A549 (cell line): ENCODE results near the gene CPS1. TPM values are rescaled to one million over a fixed set of nuclear protein-coding genes. Genes with fewer than 3 reads are reported as not detected.

Source experiments
- ATOH8 ChIP-seq: fragments of 250-450 bp; sonication (Bioruptor Pico); IDR thresholded peaks from 2 replicates; pipeline ENCODE4 v1.5.0; 2020; ENCODE audit warnings: low read depth, mild to moderate bottlenecking, moderate library complexity
- BHLHE40 ChIP-seq: IDR thresholded peaks from 2 replicates; pipeline ENCODE4 v1.6.1; 2012; ENCODE audit warnings: low read depth, low read length, inconsistent platforms
- CBX8 ChIP-seq: fragments of 200-600 bp; sonication (generic); IDR thresholded peaks from 2 replicates; pipeline ENCODE4 v1.6.1; 2016
- CHD4 ChIP-seq: fragments of 200-600 bp; sonication (generic); IDR thresholded peaks from 2 replicates; pipeline ENCODE4 v1.6.1; 2016; ENCODE audit warnings: antibody characterized with exemption, mild to moderate bottlenecking, borderline replicate concordance
- CTCF ChIP-seq: fragments of >200 bp; sonication (Bioruptor Twin); formaldehyde crosslinking; IDR thresholded peaks from 3 replicates; pipeline ENCODE4 v1.5.1; 2016
- E2F6 ChIP-seq: IDR thresholded peaks from 2 replicates; pipeline ENCODE4 v1.6.1; 2012; ENCODE audit warnings: low read depth, borderline replicate concordance
- EHMT2 ChIP-seq: fragments of 200-600 bp; sonication (generic); IDR thresholded peaks from 2 replicates; pipeline ENCODE4 v1.6.1; 2016; ENCODE audit warnings: antibody characterized with exemption, low read depth, mild to moderate bottlenecking, moderate library complexity
- ELK1 ChIP-seq: fragments of 150-350 bp; IDR thresholded peaks from 2 replicates; pipeline ENCODE4 v1.6.1; 2014; ENCODE audit warnings: low read depth, mild to moderate bottlenecking, low read length
- EP300 ChIP-seq, 2 experiments: fragments of >200 bp; sonication (Bioruptor Twin); formaldehyde crosslinking; IDR thresholded peaks; 2 replicates in 1 of 2; 3 replicates in 1 of 2; pipeline ENCODE4 v1.6.1; 2016 to 2017
- FOSB ChIP-seq: fragments of 250-450 bp; sonication (Bioruptor Pico); IDR thresholded peaks from 2 replicates; pipeline ENCODE4 v1.5.0; 2020; ENCODE audit warnings: mild to moderate bottlenecking, moderate library complexity
- FOXS1 ChIP-seq: fragments of 250-450 bp; sonication (Bioruptor Pico); IDR thresholded peaks from 2 replicates; pipeline ENCODE4 v1.5.0; 2020; ENCODE audit warnings: mild to moderate bottlenecking, moderate library complexity
- GATA3 ChIP-seq: IDR thresholded peaks from 2 replicates; pipeline ENCODE4 v1.6.1; 2012; ENCODE audit warnings: borderline replicate concordance
- HDAC2 ChIP-seq: fragments of 200-600 bp; sonication (generic); IDR thresholded peaks from 2 replicates; pipeline ENCODE4 v1.6.1; 2016
- HES2 ChIP-seq: fragments of >200 bp; sonication (Bioruptor Twin); formaldehyde crosslinking; IDR thresholded peaks from 2 replicates; pipeline ENCODE4 v1.6.1; 2016
- HEYL ChIP-seq: fragments of 250-450 bp; sonication (Bioruptor Pico); IDR thresholded peaks from 2 replicates; pipeline ENCODE4 v1.8.0; 2021; ENCODE audit warnings: mild to moderate bottlenecking, moderate library complexity
- HMGXB4 ChIP-seq: fragments of 250-450 bp; sonication (Bioruptor Pico); IDR thresholded peaks from 2 replicates; pipeline ENCODE4 v1.5.0; 2021; ENCODE audit warnings: mild to moderate bottlenecking, moderate library complexity, borderline replicate concordance
- HOXB13 ChIP-seq: fragments of 250-450 bp; sonication (Bioruptor Pico); IDR thresholded peaks from 2 replicates; pipeline ENCODE4 v1.5.0; 2020; ENCODE audit warnings: low read depth, mild to moderate bottlenecking, moderate library complexity
- HOXB5 ChIP-seq: fragments of 250-450 bp; sonication (Bioruptor Pico); IDR thresholded peaks from 2 replicates; pipeline ENCODE4 v1.5.0; 2020; ENCODE audit warnings: mild to moderate bottlenecking, moderate library complexity
- JUNB ChIP-seq: fragments of >200 bp; sonication (Bioruptor Twin); formaldehyde crosslinking; IDR thresholded peaks from 2 replicates; pipeline ENCODE4 v1.6.1; 2016
- KDM1A ChIP-seq: fragments of 200-600 bp; sonication (generic); IDR thresholded peaks from 2 replicates; pipeline ENCODE4 v1.6.1; 2016; ENCODE audit warnings: low read depth, mild to moderate bottlenecking
- MAFK ChIP-seq: fragments of 450-650 bp; IDR thresholded peaks from 2 replicates; pipeline ENCODE4 v1.6.1; 2014; ENCODE audit not compliant: partially characterized antibody
- MAX ChIP-seq: IDR thresholded peaks from 2 replicates; pipeline ENCODE4 v1.6.1; 2012
- MAZ ChIP-seq: fragments of 150-350 bp; IDR thresholded peaks from 2 replicates; pipeline ENCODE4 v1.6.1; 2014; ENCODE audit warnings: antibody characterized with exemption, low read depth, low read length, borderline replicate concordance
- MYC ChIP-seq: IDR thresholded peaks from 2 replicates; pipeline ENCODE4 v1.6.1; 2012; ENCODE audit warnings: mild to moderate bottlenecking, inconsistent platforms, low read length, improper control_type of control experiment, borderline replicate concordance
- NPAS2 ChIP-seq: fragments of 250-450 bp; sonication (Bioruptor Pico); IDR thresholded peaks from 2 replicates; pipeline ENCODE4 v1.8.0; 2022; ENCODE audit warnings: mild to moderate bottlenecking, moderate library complexity, borderline replicate concordance
- PHF8 ChIP-seq: fragments of 200-600 bp; sonication (generic); IDR thresholded peaks from 2 replicates; pipeline ENCODE4 v1.6.1; 2016; ENCODE audit warnings: low read depth, mild to moderate bottlenecking, antibody characterized with exemption, moderate library complexity, borderline replicate concordance
- POLR2AphosphoS2 ChIP-seq: conservative IDR thresholded peaks from 2 replicates; pipeline ENCODE4 v1.6.1; 2012; ENCODE audit warnings: low read length, improper control_type of control experiment, inconsistent platforms
- RARB ChIP-seq: fragments of 250-450 bp; sonication (Bioruptor Pico); IDR thresholded peaks from 2 replicates; pipeline ENCODE4 v1.8.0; 2021; ENCODE audit warnings: mild to moderate bottlenecking, moderate library complexity
- REST ChIP-seq: fragments of 200-600 bp; sonication (generic); IDR thresholded peaks from 2 replicates; pipeline ENCODE4 v1.6.1; 2016; ENCODE audit warnings: antibody characterized with exemption, mild to moderate bottlenecking, moderate library complexity
- RNF2 ChIP-seq: fragments of 200-600 bp; sonication (generic); IDR thresholded peaks from 2 replicates; pipeline ENCODE4 v1.6.1; 2016; ENCODE audit warnings: low read depth, mild to moderate bottlenecking, antibody characterized with exemption, moderate library complexity, borderline replicate concordance
- SMC3 ChIP-seq: fragments of >200 bp; sonication (Bioruptor Twin); formaldehyde crosslinking; IDR thresholded peaks from 3 replicates; pipeline ENCODE4 v1.6.1; 2018; ENCODE audit warnings: inconsistent platforms
- ZNF302 ChIP-seq: fragments of 250-450 bp; sonication (Bioruptor Pico); IDR thresholded peaks from 2 replicates; pipeline ENCODE4 v1.9.0; 2021; ENCODE audit warnings: inconsistent platforms, mild to moderate bottlenecking, moderate library complexity
- ZSCAN20 ChIP-seq: fragments of 250-450 bp; sonication (Bioruptor Pico); IDR thresholded peaks from 2 replicates; pipeline ENCODE4 v1.8.0; 2022; ENCODE audit warnings: mild to moderate bottlenecking, moderate library complexity
- polyA plus RNA-seq, 4 experiments: library from polyadenylated mRNA; depleted of rRNA in 3 of 4; stranded (reverse); fragments of >200 nt; fragmentation: RNase III in 1 of 4; extraction: RNeasy Plus Mini Kit Qiagen cat#74134 plus additional on column Dnase treatment in 1 of 4; gene quantifications; 2 replicates in 3 of 4; 3 replicates in 1 of 4; pipeline ENCODE4 v1.2.3, GENCODE V29; 2011 to 2017

CPS1 gene
- polyA plus RNA-seq, 2 of the 4 experiments (the other 2 are of a cell fraction), result 16.1 to 61.3 TPM

GRCh38 chr2:210548878-210549384 lies 7.5 kb upstream of the CPS1 start (continued):
- no peak for TF ChIP-seq REST
- TF ChIP-seq HOXB13 (CRISPR knock-in tag), result no peak; the same call in 1 of the 2 replicates
- TF ChIP-seq EHMT2, result no peak
- TF ChIP-seq HOXB5 (CRISPR knock-in tag), result 0 out of 2 replicates have a peak, but pooled peaks have one; percentile 36
- TF ChIP-seq MAFK, result no peak
- no peak for TF ChIP-seq BHLHE40
- no peak for TF ChIP-seq CTCF
- no peak for TF ChIP-seq E2F6
- TF ChIP-seq FOXS1 (CRISPR knock-in tag), result peak; percentile 84; the same call in 1 of the 2 replicates
- peak; percentile 68; the same call in 1 of the 2 replicates for TF ChIP-seq JUNB
- TF ChIP-seq HES2, result peak; percentile 87
- no peak for TF ChIP-seq ATOH8 (CRISPR knock-in tag)
- no peak for TF ChIP-seq FOSB (CRISPR knock-in tag)
- TF ChIP-seq EP300 (IDR thresholded peaks at IDR 0.05), result peak; percentile 88 to 95; a peak in 4 of 5 replicates
- TF ChIP-seq HDAC2, result no peak
- TF ChIP-seq CHD4, result no peak
- no peak for TF ChIP-seq KDM1A
- TF ChIP-seq MAZ, result no peak
- TF ChIP-seq RARB (CRISPR knock-in tag), result no peak
- no peak for TF ChIP-seq NPAS2 (CRISPR knock-in tag)
- TF ChIP-seq GATA3, result peak; percentile 98
- TF ChIP-seq ZNF302 (CRISPR knock-in tag), result no peak
- TF ChIP-seq SMC3, result no peak
- TF ChIP-seq RNF2, result no peak
- no peak for TF ChIP-seq PHF8
- TF ChIP-seq MYC, result no peak
- no peak for TF ChIP-seq ELK1
- TF ChIP-seq HEYL, result no peak
- no peak for TF ChIP-seq POLR2AphosphoS2
- TF ChIP-seq MAX, result no peak
- TF ChIP-seq HMGXB4 (CRISPR knock-in tag), result no peak
- no peak for TF ChIP-seq CBX8
- no peak for TF ChIP-seq ZSCAN20
